Measurements from ENCODE around the gene GPR18.

Gene GPR18

DNA sequence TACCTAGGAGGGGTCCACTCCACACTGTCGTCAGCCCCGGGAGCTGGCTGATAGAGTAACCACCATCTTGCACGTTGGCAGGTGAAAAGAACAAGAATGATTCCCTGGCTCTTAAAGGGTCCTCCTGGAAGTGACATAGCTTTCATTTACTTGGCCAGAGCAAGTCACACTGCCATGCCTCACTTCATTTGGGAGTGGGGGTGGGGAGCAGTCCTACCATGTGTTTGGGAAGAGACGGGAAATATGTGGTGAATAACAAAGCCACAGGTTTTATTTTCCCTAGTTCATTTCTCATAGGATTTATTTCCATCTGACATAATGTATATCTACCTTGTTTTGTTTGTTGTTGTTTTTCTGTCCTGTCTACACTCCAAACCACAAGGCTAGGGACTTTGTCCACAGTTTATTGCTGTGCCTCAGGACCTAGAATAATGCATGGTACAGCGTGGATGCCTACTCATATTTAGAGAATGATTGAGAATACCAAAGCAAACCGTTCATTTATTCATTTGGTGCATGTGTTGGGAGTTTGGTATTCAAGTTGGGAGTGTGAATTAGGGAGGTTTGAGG is 30.8 kb downstream of the GPR18 start:
- no peak for TF ChIP-seq CTCF (IDR thresholded peaks at IDR 0.05; ENCODE audit: low read depth, low read length, missing control alignments)
- no peak for DNase-seq (ENCODE audit: low read depth)
- no peak overlapping the region for H3K4me3 ChIP-seq (ENCODE audit: low read depth, low read length)

DNA sequence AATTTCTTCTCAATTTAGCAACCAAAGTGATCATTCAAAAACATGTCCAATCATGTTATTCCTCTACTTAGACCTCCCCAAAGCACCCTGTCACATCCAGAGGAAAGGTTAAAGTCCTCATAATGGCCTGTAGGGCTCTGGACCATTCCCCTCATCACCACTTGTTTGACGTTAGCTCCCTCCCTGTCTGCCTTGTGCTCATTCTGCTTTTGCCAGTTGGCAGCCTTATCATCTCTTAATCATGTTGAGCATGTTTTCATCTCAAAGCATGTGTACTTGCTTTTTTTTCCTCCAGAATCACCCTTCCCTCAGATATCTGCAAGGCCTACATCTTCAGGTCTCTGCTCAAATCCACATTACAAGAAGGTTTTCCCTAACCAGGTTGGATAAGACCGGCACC is 31.7 kb downstream of the GPR18 start:
- TF ChIP-seq CTCF (IDR thresholded peaks at IDR 0.05; ENCODE audit: low read depth, low read length, missing control alignments) = no peak
- DNase-seq (ENCODE audit: low read depth) = no peak
- no peak overlapping the region for H3K4me3 ChIP-seq (ENCODE audit: low read depth, low read length)

- no peak for DNase-seq (ENCODE audit: low read depth)
- TF ChIP-seq CTCF (IDR thresholded peaks at IDR 0.05; ENCODE audit: low read depth, low read length, missing control alignments) = no peak
- H3K4me3 ChIP-seq (ENCODE audit: low read depth, low read length) = no peak overlapping the region
Observed at GRCh38 chr13:99225078-99225477, 33.1 kb downstream of the GPR18 start.

GRCh38 chr13:99224021-99224420 is 34.2 kb downstream of the GPR18 start:
- TF ChIP-seq CTCF (IDR thresholded peaks at IDR 0.05; ENCODE audit: low read depth, low read length, missing control alignments) = no peak
- H3K4me3 ChIP-seq (ENCODE audit: low read depth, low read length) = no peak overlapping the region
- no peak for DNase-seq (ENCODE audit: low read depth)

DNA sequence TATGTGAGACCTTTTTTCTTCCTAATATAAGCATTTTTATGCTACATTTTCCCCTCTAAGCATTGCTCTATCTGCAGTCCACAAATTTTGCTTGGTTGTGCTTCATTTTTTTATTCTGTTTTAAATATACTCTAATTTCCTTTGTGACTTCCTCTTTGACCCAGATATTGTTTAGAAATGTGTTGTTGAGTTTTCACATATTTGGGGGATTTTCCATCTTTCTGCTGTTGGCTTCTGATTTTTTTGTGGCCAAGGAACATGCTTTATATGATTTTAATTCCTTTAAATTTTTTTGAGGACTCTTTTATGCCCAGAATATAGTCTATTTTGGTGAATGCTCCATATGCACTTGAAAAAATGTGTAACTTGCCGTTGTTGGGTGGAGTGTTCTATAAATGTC is 34.6 kb downstream of the GPR18 start:
- no peak overlapping the region for H3K4me3 ChIP-seq (ENCODE audit: low read depth, low read length)
- no peak for DNase-seq (ENCODE audit: low read depth)
- TF ChIP-seq CTCF (IDR thresholded peaks at IDR 0.05; ENCODE audit: low read depth, low read length, missing control alignments) = no peak

DNA sequence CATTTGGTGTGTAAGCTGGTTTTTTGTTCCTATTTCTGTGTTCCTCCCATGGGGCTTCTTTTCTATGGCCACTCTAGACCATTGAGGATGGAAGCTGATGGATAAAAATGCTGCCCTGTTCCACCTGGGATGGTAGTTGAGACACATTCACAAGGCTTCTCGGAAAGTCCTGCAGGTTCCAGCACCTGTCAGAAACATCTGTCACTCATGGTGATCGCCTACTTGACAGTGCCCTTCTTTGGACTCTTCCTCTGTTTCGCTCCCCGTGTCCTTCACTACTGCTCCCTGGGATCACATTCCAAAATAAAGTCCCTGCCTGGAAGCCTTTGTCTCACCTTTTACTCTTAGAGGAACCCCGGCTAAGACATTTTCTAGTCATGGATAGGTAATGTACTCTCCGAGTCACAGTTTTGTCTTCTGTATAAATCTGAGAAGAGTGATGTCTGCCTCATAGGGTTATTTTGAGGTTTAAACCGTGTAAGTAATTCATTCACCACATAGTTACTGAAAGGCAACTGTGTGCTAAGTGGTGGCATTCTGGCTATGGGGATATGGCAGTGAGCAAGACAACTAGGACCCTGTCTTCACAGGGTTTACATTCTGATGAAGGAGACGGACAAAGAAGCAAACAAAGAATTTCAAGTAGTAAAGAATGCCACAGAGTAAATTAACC is 36.5 kb downstream of the GPR18 start:
- H3K4me3 ChIP-seq (ENCODE audit: low read depth, low read length) = no peak overlapping the region; the same call in 1 of the 2 replicates
- no peak for DNase-seq (ENCODE audit: low read depth)
- TF ChIP-seq CTCF (IDR thresholded peaks at IDR 0.05; ENCODE audit: low read depth, low read length, missing control alignments) = no peak
